Activated naive CD8-positive, alpha-beta T cell treated with anti-CD3 and anti-CD28 coated beads for 36 hours (primary cell): ENCODE measurements around the gene SERPINA6. TPM values are rescaled to one million over a fixed set of nuclear protein-coding genes. Genes with fewer than 3 reads are reported as not detected.
"Not testable (repeated sequence)": the region's sequence is repeated elsewhere in the genome, so short reads cannot be mapped to it uniquely, and the experiment has no call there.

Experiments
- DNase-seq: peaks from one replicate; pipeline ENCODE4 v3.0.0; 2021
- H3K27ac Mint-ChIP-seq: one replicate; pipeline ENCODE4 v1.8.0; 2022; ENCODE audit warnings: mild to moderate bottlenecking, moderate library complexity, mixed read lengths
- H3K27me3 Mint-ChIP-seq: one replicate; pipeline ENCODE4 v1.8.0; 2022; ENCODE audit warnings: mild to moderate bottlenecking, mixed read lengths
- H3K36me3 Mint-ChIP-seq: one replicate; pipeline ENCODE4 v1.8.0; 2021; ENCODE audit warnings: mild to moderate bottlenecking, mixed read lengths
- H3K4me1 Mint-ChIP-seq: one replicate; pipeline ENCODE4 v1.8.0; 2021; ENCODE audit warnings: mixed read lengths
- H3K4me3 Mint-ChIP-seq: one replicate; pipeline ENCODE4 v1.8.0; 2022; ENCODE audit warnings: mild to moderate bottlenecking, moderate library complexity, mixed read lengths
- H3K9me3 Mint-ChIP-seq: one replicate; pipeline ENCODE4 v1.8.0; 2022; ENCODE audit warnings: mixed read lengths
- total RNA-seq, 2 experiments: library from RNA; stranded (reverse); gene quantifications; one replicate each; pipeline ENCODE4 v1.2.3, GENCODE V29; 2021

SERPINA6 gene
- total RNA-seq, 2 experiments from 2014 or later: not detected

GRCh38 chr14:94269156-94269555 lies 54.0 kb downstream of the SERPINA6 start:
- Mint-ChIP-seq H3K27ac (no peak overlapping the region), H3K4me3 (no peak overlapping the region), H3K4me1 (no peaks in the 10 kb centered on the region), H3K9me3 (peaks cover 1% of the 10 kb centered on the region), H3K27me3 (peaks cover 34% of the 10 kb centered on the region), H3K36me3 (no peaks in the 10 kb centered on the region)
- no peak for DNase-seq

GRCh38 chr14:94268582-94268981 lies 54.6 kb downstream of the SERPINA6 start:
- not testable (repeated sequence) for H3K4me3 Mint-ChIP-seq, H3K36me3 Mint-ChIP-seq, DNase-seq, H3K27ac Mint-ChIP-seq, H3K4me1 Mint-ChIP-seq, H3K9me3 Mint-ChIP-seq
- peaks cover 32% of the 10 kb centered on the region for H3K27me3 Mint-ChIP-seq

GRCh38 chr14:94267352-94267751 lies 55.8 kb downstream of the SERPINA6 start:
- H3K27ac Mint-ChIP-seq: no peak overlapping the region
- H3K36me3 Mint-ChIP-seq: peaks cover 2% of the 10 kb centered on the region
- H3K9me3 Mint-ChIP-seq: peaks cover 13% of the 10 kb centered on the region
- no peaks in the 10 kb centered on the region for H3K4me1 Mint-ChIP-seq
- no peak overlapping the region for H3K4me3 Mint-ChIP-seq
- peaks cover 28% of the 10 kb centered on the region for H3K27me3 Mint-ChIP-seq
- no peak for DNase-seq

- not testable (repeated sequence) for H3K4me3 Mint-ChIP-seq, H3K36me3 Mint-ChIP-seq, H3K4me1 Mint-ChIP-seq, DNase-seq, H3K27ac Mint-ChIP-seq
- peaks cover 16% of the 10 kb centered on the region for H3K27me3 Mint-ChIP-seq
- H3K9me3 Mint-ChIP-seq: peaks cover 17% of the 10 kb centered on the region
Measured at GRCh38 chr14:94264195-94264594, 58.9 kb downstream of the SERPINA6 start.

Other genes with a start within 250 kb of the SERPINA6 start
- gene DDX24, start 242.1 kb downstream of the SERPINA6 start, total RNA-seq: 100 to 1,000 TPM; 320 to 332 TPM
- 10 to 100 TPM; 15.9 to 18.2 TPM for gene IFI27L1, start 242.0 kb downstream of the SERPINA6 start, total RNA-seq
- gene IFI27, start 212.6 kb downstream of the SERPINA6 start, total RNA-seq: 1 to 10 TPM; 1.6 to 2.4 TPM
- gene IFI27L2, start 193.7 kb downstream of the SERPINA6 start, total RNA-seq: 10 to 100 TPM; 51.5 to 55.6 TPM
- 1 to 10 TPM; 1.4 to 2.0 TPM for gene PPP4R4, start 149.0 kb downstream of the SERPINA6 start, total RNA-seq
- not detected for gene SERPINA10, start 30.1 kb downstream of the SERPINA6 start, total RNA-seq
- gene SERPINA2, start 43.4 kb upstream of the SERPINA6 start, total RNA-seq: not detected
- 1 to 10 TPM; 1.1 to 1.3 TPM for gene SERPINA1, start 65.3 kb upstream of the SERPINA6 start, total RNA-seq
- gene SERPINA11, start 129.5 kb upstream of the SERPINA6 start, total RNA-seq: not detected
- gene SERPINA9, start 152.9 kb upstream of the SERPINA6 start, total RNA-seq: not detected
- gene SERPINA12, start 186.1 kb upstream of the SERPINA6 start, total RNA-seq: not detected
- gene SERPINA4, start 238.1 kb upstream of the SERPINA6 start, total RNA-seq: not detected